ENCODE measurements around the gene RAB3GAP2.
"Not testable (repeated sequence)": the region's sequence is repeated elsewhere in the genome, so short reads cannot be mapped to it uniquely, and the experiment has no call there.

DNA sequence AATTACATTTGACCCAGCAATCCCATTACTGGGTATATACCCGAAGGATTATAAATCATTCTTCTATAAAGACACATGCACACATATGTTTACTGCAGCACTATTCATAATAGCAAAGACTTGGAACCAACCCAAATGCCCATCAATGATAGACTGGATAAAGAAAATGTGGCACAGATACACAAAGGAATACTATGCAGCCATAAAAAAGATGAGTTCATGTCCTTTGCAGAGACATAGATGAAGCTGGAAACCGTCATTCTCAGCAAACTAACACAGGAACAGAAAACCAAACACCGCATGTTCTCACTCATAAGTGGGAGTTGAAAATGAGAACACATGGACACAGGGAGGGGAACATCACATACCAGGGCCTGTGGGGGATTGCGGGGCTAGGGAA, 102.4 kb downstream of the RAB3GAP2 start:
- TF ChIP-seq, protein P1, sequence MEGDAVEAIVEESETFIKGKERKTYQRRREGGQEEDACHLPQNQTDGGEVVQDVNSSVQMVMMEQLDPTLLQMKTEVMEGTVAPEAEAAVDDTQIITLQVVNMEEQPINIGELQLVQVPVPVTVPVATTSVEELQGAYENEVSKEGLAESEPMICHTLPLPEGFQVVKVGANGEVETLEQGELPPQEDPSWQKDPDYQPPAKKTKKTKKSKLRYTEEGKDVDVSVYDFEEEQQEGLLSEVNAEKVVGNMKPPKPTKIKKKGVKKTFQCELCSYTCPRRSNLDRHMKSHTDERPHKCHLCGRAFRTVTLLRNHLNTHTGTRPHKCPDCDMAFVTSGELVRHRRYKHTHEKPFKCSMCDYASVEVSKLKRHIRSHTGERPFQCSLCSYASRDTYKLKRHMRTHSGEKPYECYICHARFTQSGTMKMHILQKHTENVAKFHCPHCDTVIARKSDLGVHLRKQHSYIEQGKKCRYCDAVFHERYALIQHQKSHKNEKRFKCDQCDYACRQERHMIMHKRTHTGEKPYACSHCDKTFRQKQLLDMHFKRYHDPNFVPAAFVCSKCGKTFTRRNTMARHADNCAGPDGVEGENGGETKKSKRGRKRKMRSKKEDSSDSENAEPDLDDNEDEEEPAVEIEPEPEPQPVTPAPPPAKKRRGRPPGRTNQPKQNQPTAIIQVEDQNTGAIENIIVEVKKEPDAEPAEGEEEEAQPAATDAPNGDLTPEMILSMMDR (IDR thresholded peaks at IDR 0.05), result not testable (repeated sequence)
- TF ChIP-seq POLR2A (IDR thresholded peaks at IDR 0.05), result not testable (repeated sequence)
